ENCODE results near the gene PLAGL1. TPM values are rescaled to one million over a fixed set of nuclear protein-coding genes. Genes with fewer than 3 reads are reported as not detected.

Gene PLAGL1
- total and polyA plus RNA-seq, 2 experiments from 2014 or later = 9.0 to 17.2 TPM

GRCh38 chr6:143955971-143956370 is 52.1 kb downstream of the PLAGL1 start:
- H3K27ac ChIP-seq = no peak overlapping the region
- no peaks in the 10 kb centered on the region for H3K36me3 ChIP-seq
- TF ChIP-seq, protein P1, sequence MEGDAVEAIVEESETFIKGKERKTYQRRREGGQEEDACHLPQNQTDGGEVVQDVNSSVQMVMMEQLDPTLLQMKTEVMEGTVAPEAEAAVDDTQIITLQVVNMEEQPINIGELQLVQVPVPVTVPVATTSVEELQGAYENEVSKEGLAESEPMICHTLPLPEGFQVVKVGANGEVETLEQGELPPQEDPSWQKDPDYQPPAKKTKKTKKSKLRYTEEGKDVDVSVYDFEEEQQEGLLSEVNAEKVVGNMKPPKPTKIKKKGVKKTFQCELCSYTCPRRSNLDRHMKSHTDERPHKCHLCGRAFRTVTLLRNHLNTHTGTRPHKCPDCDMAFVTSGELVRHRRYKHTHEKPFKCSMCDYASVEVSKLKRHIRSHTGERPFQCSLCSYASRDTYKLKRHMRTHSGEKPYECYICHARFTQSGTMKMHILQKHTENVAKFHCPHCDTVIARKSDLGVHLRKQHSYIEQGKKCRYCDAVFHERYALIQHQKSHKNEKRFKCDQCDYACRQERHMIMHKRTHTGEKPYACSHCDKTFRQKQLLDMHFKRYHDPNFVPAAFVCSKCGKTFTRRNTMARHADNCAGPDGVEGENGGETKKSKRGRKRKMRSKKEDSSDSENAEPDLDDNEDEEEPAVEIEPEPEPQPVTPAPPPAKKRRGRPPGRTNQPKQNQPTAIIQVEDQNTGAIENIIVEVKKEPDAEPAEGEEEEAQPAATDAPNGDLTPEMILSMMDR (IDR thresholded peaks at IDR 0.05; ENCODE audit: low read depth, low read length) = no peak
- DNase-seq (ENCODE audit: low read depth in 1 of 2, low spot score in 1 of 2) = no peak
- H3K4me3 ChIP-seq = no peak overlapping the region
- H3K4me1 ChIP-seq (ENCODE audit: low read depth) = peaks cover 8% of the 10 kb centered on the region
- H3K9me3 ChIP-seq (ENCODE audit: low read depth) = no peaks in the 10 kb centered on the region
- peaks cover 23% of the 10 kb centered on the region for H3K27me3 ChIP-seq

DNA sequence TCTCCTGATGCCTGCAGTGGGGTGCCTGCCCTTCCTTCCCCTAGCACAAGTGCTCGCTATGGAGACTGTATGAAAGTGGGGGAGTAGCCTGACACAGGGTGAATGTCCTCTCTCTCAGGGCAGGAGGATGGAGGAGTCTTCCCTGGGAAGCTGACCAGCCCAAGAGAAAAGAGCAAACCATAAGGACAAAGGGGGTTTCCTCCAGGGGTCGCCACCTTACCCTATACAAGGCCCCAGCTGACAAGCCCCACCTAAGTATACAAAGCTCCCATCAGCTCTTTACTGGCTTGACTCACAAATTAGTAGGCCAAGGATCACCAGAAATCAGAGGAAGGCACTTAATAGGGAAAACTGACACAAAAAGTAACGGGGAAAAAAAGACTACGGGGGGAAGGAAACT is 54.1 kb downstream of the PLAGL1 start:
- no peaks in the 10 kb centered on the region for H3K36me3 ChIP-seq
- no peak for DNase-seq (ENCODE audit: low read depth in 1 of 2, low spot score in 1 of 2)

GRCh38 chr6:143952947-143953701 is 54.9 kb downstream of the PLAGL1 start:
- Histone ChIP-seq H3K27ac (no peak overlapping the region), H3K9me3 (ENCODE audit: low read depth) (no peaks in the 10 kb centered on the region), H3K27me3 (no peaks in the 10 kb centered on the region), H3K4me3 (no peak overlapping the region), H3K36me3 (no peaks in the 10 kb centered on the region), H3K4me1 (ENCODE audit: low read depth) (no peaks in the 10 kb centered on the region)
- TF ChIP-seq, protein P1 (IDR thresholded peaks at IDR 0.05; ENCODE audit: low read depth, low read length) = no peak
- no peak for DNase-seq (ENCODE audit: low read depth in 1 of 2, low spot score in 1 of 2)

More for the DNA sequence above, 54.1 kb downstream of the PLAGL1 start:
- Histone ChIP-seq H3K27me3 (peaks cover 3% of the 10 kb centered on the region), H3K27ac (no peak overlapping the region), H3K4me3 (no peak overlapping the region), H3K4me1 (ENCODE audit: low read depth) (peaks cover 6% of the 10 kb centered on the region), H3K9me3 (ENCODE audit: low read depth) (no peaks in the 10 kb centered on the region)
- TF ChIP-seq, protein P1 (IDR thresholded peaks at IDR 0.05; ENCODE audit: low read depth, low read length) = no peak

DNA sequence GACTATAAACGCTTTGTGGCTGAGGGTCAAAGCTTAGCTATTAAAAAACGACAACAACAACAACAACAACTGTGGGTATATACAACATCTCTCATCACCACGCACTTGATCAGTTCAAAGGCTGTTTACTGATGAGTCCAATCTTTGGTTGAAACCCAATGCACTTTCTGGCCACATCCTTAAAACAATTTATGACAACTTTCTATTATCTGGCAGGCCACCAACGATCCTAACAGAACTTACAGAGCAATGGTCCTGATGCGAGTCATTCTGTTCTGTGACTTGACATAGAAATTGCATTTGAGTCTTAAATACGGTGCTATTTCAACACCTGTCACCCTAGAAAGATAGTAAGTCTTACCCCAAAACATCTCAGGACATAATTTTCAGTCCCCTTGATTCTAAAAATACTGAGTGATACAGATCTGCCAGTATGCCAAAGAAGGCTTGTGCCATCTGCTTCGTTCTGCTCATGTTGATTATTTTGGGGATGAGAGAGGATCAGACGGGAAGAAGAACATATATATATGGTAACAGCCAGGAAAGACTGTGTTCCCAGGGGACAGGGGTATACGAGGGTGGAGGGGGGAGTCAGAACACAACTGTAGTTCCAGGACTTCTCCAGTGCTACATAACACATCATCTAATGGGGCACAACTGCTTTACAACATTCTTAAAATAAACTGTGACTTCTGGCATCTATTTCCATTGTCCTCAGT is 55.8 kb downstream of the PLAGL1 start:
- Histone ChIP-seq H3K27me3 (no peaks in the 10 kb centered on the region), H3K4me3 (no peak overlapping the region), H3K9me3 (ENCODE audit: low read depth) (no peaks in the 10 kb centered on the region), H3K4me1 (ENCODE audit: low read depth) (no peaks in the 10 kb centered on the region), H3K36me3 (no peaks in the 10 kb centered on the region), H3K27ac (no peak overlapping the region)
- TF ChIP-seq, protein P1 (IDR thresholded peaks at IDR 0.05; ENCODE audit: low read depth, low read length) = no peak
- DNase-seq (ENCODE audit: low read depth in 1 of 2, low spot score in 1 of 2) = no peak

DNA sequence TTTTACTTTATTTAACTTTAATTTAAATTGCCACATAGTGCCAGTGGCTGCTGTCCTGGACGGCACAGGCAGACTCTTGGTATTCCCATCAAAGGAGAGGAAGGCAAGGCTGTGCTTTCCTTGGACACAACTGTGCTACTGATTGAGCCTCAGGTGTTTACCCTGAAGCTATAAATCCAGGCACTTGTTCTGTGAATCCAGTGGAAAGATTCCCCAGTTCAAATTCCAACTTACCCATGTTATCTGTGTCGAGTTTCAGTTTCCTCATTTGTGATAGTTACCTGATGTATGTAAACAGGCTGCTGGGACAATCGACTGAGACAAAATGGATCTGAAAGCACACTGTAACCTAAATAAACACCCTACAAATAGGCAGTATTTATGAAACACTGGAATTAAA is 57.2 kb downstream of the PLAGL1 start:
- H3K4me3 ChIP-seq = no peak overlapping the region
- H3K27ac ChIP-seq = no peak overlapping the region
- no peak for DNase-seq (ENCODE audit: low read depth in 1 of 2, low spot score in 1 of 2)
- no peaks in the 10 kb centered on the region for H3K36me3 ChIP-seq
- H3K27me3 ChIP-seq = no peaks in the 10 kb centered on the region
- no peaks in the 10 kb centered on the region for H3K9me3 ChIP-seq (ENCODE audit: low read depth)
- H3K4me1 ChIP-seq (ENCODE audit: low read depth) = no peaks in the 10 kb centered on the region
- TF ChIP-seq, protein P1 (IDR thresholded peaks at IDR 0.05; ENCODE audit: low read depth, low read length) = no peak
